Common myeloid progenitor, CD34-positive (primary cell): ENCODE measurements around the gene RAD51C.

Source experiments
- CTCF ChIA-PET: fragments of 350-600 bp; sonication (Branson Sonifier 250); formaldehyde crosslinking; loops from one replicate; lab custom pipeline; 2021; ENCODE audit warnings: antibody characterized with exemption; lab: Charles Lee
- POLR2A ChIA-PET: fragments of 350-600 bp; sonication (Branson Sonifier 250); formaldehyde crosslinking; loops from one replicate; lab custom pipeline; 2021; ENCODE audit warnings: antibody characterized with exemption; lab: Charles Lee
- DNase-seq, 3 donors: peaks; one replicate each; pipeline versions ENCODE4 v3.0.0 to v3.0.0-alpha.2; 2013
- H3K27ac ChIP-seq, 2 experiments: 1 replicate in 1 of 2; 2 replicates in 1 of 2; pipeline ENCODE4 v1.7.0; 2013; ENCODE audit warnings: inconsistent platforms in 2 of 2, low read length in 2 of 2, mild to moderate bottlenecking in 2 of 2, low read depth in 1 of 2, moderate library complexity in 1 of 2; ENCODE audit not compliant: severe bottlenecking in 2 of 2, insufficient read depth in 1 of 2, poor library complexity in 1 of 2
- H3K27me3 ChIP-seq, 5 experiments: replicated peaks in 2 of 5; 1 replicate in 3 of 5; 2 replicates in 2 of 5; pipeline versions ENCODE4 v1.6.1 to v1.7.0; 2013; ENCODE audit warnings: low read length in 4 of 5, mild to moderate bottlenecking in 2 of 5, moderate library complexity in 2 of 5, inconsistent platforms in 1 of 5; ENCODE audit not compliant: insufficient read depth in 5 of 5, control insufficient read depth in 4 of 5
- H3K36me3 ChIP-seq, 4 experiments: 1 replicate in 2 of 4; 2 replicates in 2 of 4; pipeline versions ENCODE4 v1.6.1 to v1.7.0; 2013; ENCODE audit warnings: low read length in 3 of 4, control low read depth in 1 of 4, mild to moderate bottlenecking in 1 of 4; ENCODE audit not compliant: control insufficient read depth in 4 of 4, insufficient read depth in 4 of 4
- H3K4me1 ChIP-seq, 4 experiments: 1 replicate in 3 of 4; 2 replicates in 1 of 4; pipeline versions ENCODE4 v1.6.1 to v1.7.1; 2013; ENCODE audit warnings: low read length in 3 of 4, mild to moderate bottlenecking in 3 of 4, control low read depth in 1 of 4, inconsistent platforms in 1 of 4, moderate library complexity in 1 of 4; ENCODE audit not compliant: control insufficient read depth in 4 of 4, insufficient read depth in 4 of 4; ENCODE audit errors: control extremely low read depth in 1 of 4
- H3K4me3 ChIP-seq, 7 experiments: 1 replicate in 4 of 7; 2 replicates in 3 of 7; pipeline versions ENCODE4 v1.5.1 to v1.7.0; 2013; ENCODE audit warnings: mild to moderate bottlenecking in 7 of 7, low read length in 6 of 7, moderate library complexity in 6 of 7, inconsistent platforms in 2 of 7, low read depth in 2 of 7, control low read depth in 1 of 7; ENCODE audit not compliant: insufficient read depth in 4 of 7, control insufficient read depth in 1 of 7; ENCODE audit errors: extremely low read depth in 1 of 7
- H3K9me3 ChIP-seq, 5 experiments: 1 replicate in 4 of 5; 2 replicates in 1 of 5; pipeline versions ENCODE4 v1.6.1 to v1.7.1; 2013; ENCODE audit warnings: low read length in 4 of 5, mild to moderate bottlenecking in 2 of 5, inconsistent platforms in 1 of 5, low read depth in 1 of 5, moderate library complexity in 1 of 5; ENCODE audit not compliant: control insufficient read depth in 4 of 5, insufficient read depth in 2 of 5; ENCODE audit errors: control extremely low read depth in 1 of 5
- WGBS: methylation state at CpG from one replicate; pipeline ENCODE4 v1.1.5; 2013; ENCODE audit not compliant: insufficient coverage; 5-methylcytosine and 5-hydroxymethylcytosine counted together

RAD51C gene

DNA sequence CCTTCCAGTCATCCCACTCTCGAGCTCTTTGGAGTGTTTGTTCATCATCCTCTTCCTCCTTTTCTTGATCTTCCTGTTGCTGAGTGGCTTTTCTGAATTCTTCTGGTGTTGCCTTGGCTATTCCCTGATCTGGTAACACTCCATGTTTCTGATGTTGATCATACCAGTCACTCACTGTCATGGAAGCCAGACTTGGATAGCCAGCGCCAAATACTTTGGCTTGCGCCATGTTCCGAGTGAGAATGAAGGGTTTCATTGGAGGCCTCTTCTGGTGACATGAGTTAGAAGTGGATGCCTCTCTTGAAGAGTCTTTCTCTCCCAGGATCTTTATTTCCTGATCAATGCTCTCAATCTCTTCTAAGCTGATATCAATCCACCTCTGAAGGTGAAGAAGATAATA lies 31.8 kb upstream of the RAD51C start:
- 83% methylated on average over 2 of the region's 4 CpGs for WGBS

DNA sequence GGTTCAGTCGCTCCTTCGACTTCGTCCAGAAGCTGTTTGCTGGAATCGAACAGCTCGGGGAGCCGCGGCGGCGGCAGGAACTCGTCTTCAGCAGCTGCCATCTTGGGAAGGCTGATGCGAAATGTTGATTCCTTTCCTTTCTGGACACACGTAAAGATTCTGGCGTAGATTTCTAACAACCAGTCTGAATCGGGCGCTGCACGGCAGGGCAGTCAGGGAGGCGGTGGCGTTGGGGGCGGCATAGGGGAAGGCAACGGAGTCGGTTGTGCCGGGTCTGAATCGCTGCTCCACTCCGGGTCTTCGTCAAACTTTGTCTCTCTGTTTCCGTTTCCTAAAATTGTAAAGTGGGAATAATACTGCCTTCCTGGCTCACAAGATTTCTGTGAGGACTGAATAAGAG lies 30.9 kb upstream of the RAD51C start:
- 97% methylated on average over 22 of the region's 26 CpGs for WGBS
- no peak overlapping the region for H3K27ac ChIP-seq

More for the DNA sequence above, 31.8 kb upstream of the RAD51C start:
- no peaks in the 10 kb centered on the region for H3K27me3 ChIP-seq
- POLR2A ChIA-PET, result interaction anchor here (0.6 to 0.7 kb wide), 2 partner anchors 29 to 493 kb away, joined by 3 to 4 read pairs; no protein-coding TSS in a partner anchor
- no peaks in the 10 kb centered on the region for H3K36me3 ChIP-seq
- H3K9me3 ChIP-seq, result no peaks in the 10 kb centered on the region
- CTCF ChIA-PET, result interaction anchor here (2.6 kb wide), 1 partner anchor 72 kb away, joined by 6 read pairs; no protein-coding TSS in a partner anchor
- DNase-seq, result no peak
- H3K4me3 ChIP-seq, result no peak overlapping the region
- no peak overlapping the region for H3K27ac ChIP-seq
- H3K4me1 ChIP-seq, result peaks cover 0 to 7% (median 4%) of the 10 kb centered on the region in 4 experiments

DNA sequence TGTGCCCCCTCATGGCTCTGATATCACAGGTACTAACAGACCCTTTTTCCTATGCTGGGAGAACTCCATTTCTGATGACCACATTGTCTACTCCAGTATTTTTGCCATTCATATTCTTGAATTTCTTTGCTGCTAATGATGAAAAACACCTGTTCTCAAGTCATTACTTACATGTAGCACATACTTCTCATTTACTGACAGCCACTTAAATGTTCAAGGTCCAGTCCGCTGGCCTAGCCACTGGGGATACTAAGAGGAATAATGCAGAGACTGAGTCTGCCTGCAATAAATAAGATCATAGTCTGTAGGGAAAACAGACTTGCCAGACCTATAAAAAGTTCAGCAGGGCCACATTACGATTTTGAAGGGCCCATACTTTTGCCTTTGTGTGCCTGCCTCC lies 28.1 kb upstream of the RAD51C start:
- Histone ChIP-seq H3K36me3 (no peaks in the 10 kb centered on the region), H3K9me3 (no peaks in the 10 kb centered on the region), H3K27ac (no peak overlapping the region), H3K27me3 (no peaks in the 10 kb centered on the region), H3K4me3 (no peak overlapping the region), H3K4me1 (peaks cover 0 to 13% (median 5%) of the 10 kb centered on the region in 4 experiments)
- DNase-seq, result no peak
- WGBS, result no CpG with 5 or more reads among the region's 2 CpGs
- ChIA-PET POLR2A (no interaction called here), CTCF (interaction anchor here (0.5 kb wide), 1 partner anchor 26 kb away, joined by 3 read pairs; no protein-coding TSS in a partner anchor)

More for the DNA sequence above, 30.9 kb upstream of the RAD51C start:
- Histone ChIP-seq H3K27me3 (no peaks in the 10 kb centered on the region), H3K4me1 (peaks cover 0 to 11% (median 5%) of the 10 kb centered on the region in 4 experiments), H3K4me3 (no peak overlapping the region), H3K9me3 (no peaks in the 10 kb centered on the region), H3K36me3 (no peaks in the 10 kb centered on the region)
- ChIA-PET POLR2A (no interaction called here), CTCF (interaction anchor here (1.1 kb wide), 1 partner anchor 32 kb away, joined by 3 read pairs; no protein-coding TSS in a partner anchor)
- DNase-seq, result no peak

DNA sequence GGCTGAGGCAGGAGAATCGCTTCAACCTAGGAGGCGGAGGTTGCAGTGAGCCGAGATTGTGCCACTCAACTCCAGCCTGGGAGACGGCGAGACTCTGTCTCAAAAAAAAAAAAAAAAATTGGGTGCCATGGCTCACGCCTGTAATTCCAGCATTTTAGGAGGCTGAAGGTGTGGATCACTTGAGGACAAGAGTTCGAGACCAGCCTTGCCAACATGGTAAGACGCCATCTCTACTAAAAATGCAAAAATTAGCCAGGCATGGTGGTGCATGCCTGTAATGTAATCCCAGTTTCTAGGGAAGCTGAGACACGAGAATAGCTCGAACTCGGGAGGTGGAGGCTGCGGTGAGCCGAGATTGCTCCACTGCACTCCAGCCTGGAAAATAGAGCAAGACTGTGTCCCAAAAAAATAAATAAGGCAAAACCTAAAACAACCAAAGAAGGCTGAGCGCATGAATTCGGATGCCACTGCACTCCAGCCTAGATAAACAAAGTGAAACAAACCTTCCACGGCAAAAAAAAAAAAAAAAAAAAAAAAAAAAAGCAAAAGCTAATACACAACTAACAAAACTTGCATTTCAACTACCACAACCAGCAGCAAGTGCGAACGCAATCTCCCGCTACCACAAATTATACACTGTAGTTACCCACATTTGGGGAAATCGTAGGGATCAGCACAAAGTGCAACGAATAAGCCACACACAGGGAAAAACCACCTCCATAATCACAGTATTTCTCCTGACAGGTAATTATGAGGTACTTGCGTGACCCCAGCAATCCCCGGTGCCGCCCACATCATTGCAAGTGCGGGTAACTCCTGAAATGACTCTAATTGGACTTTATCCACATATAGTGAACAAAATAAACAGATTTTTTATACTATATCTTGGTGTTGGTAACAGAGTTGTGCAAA lies 26.2 kb upstream of the RAD51C start:
- H3K27me3 ChIP-seq, result no peaks in the 10 kb centered on the region
- DNase-seq, result peak in 1 of 3 donors; percentile 26
- peak overlapping the region in 3 of 7 experiments; percentile 34 to 71 (median 59) for H3K4me3 ChIP-seq
- no peaks in the 10 kb centered on the region for H3K36me3 ChIP-seq
- H3K27ac ChIP-seq, result peak overlapping the region in 1 of 2 experiments; percentile 43
- H3K4me1 ChIP-seq, result peaks cover 0 to 10% (median 4%) of the 10 kb centered on the region in 4 experiments
- 90% methylated on average over 16 of the region's 25 CpGs for WGBS
- H3K9me3 ChIP-seq, result no peaks in the 10 kb centered on the region
- POLR2A ChIA-PET, result interaction anchor here (1.4 kb wide), 1 partner anchor 7 kb away, joined by 3 read pairs; no protein-coding TSS in a partner anchor
- CTCF ChIA-PET, result interaction anchor here (0.7 to 0.9 kb wide), 2 partner anchors 19 to 47 kb away, joined by 3 read pairs; no protein-coding TSS in a partner anchor

DNA sequence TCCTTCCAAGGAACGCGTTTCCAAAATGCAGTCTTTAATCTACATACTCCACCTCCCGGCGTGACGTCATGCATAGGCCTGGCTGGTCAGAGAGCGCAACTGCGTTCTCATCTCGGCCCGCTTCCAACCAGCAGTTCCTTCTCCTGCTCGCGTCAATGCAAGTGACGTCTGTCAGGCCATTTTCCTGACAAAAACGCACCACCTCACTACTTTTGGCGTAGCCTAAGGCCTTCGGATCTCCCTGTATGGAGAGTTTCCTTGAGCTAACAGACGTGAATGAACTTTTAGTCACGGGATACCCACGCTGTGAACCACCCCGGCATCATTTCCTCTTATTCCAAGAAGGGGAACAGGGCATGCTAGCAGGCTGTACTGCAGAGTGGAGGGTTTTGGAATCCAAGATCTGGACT lies 25.5 kb upstream of the RAD51C start:
- Histone ChIP-seq H3K27ac (peak overlapping the region in 1 of 2 experiments; percentile 43), H3K27me3 (no peaks in the 10 kb centered on the region), H3K9me3 (no peaks in the 10 kb centered on the region), H3K4me1 (peaks cover 0 to 10% (median 4%) of the 10 kb centered on the region in 4 experiments), H3K36me3 (no peaks in the 10 kb centered on the region), H3K4me3 (peak overlapping the region in 4 of 7 experiments; percentile 34 to 71 (median 58))
- ChIA-PET POLR2A (interaction anchor here (0.7 to 1.4 kb wide), 2 partner anchors 8 to 26 kb away, joined by 3 read pairs; no protein-coding TSS in a partner anchor), CTCF (interaction anchor here (0.7 kb wide), 1 partner anchor 19 kb away, joined by 3 read pairs; no protein-coding TSS in a partner anchor)
- 33% methylated on average over 18 of the region's 19 CpGs for WGBS
- DNase-seq, result peak; percentile 85 to 88 (median 88)

DNA sequence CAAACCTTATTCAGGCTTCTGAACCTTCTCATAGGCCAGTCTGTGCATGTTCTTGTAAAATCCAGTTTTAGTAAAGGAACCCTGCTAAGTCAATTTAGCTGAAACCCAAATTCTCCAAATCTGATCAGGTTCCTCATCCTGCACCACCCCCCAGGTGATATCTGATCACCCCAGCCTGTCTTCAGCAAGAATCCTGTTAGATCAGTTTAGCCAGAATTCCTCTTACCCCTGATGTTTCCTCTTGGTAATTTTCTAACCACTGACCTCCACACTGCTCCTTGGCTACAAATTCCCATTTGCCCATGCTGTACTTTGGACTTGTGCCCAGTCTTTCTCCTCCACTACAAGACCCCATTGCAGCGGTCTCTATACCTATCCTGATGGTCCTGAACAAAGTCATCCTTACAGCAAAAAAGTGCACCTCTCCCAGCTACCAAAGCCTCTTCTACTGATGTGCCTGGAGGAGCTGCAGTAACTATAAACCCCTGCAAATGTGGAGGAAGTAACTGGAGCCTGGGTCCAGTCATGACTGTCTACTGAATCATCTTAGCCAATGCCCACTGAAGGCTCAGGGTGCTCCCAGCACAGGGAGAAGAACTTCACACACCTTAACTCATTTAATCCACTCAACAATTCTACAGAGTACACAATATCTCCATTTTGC lies 24.3 kb upstream of the RAD51C start:
- ChIA-PET CTCF (interaction anchor here (0.5 to 0.7 kb wide), 2 partner anchors 621 to 1519 kb away, joined by 3 read pairs; no protein-coding TSS in a partner anchor), POLR2A (interaction anchor here (0.6 to 1.4 kb wide), 2 partner anchors 9 to 21 kb away, joined by 3 read pairs; no protein-coding TSS in a partner anchor)
- Histone ChIP-seq H3K4me1 (peaks cover 0 to 10% (median 4%) of the 10 kb centered on the region in 4 experiments), H3K27me3 (no peaks in the 10 kb centered on the region), H3K4me3 (no peak overlapping the region), H3K27ac (no peak overlapping the region), H3K9me3 (no peaks in the 10 kb centered on the region), H3K36me3 (no peaks in the 10 kb centered on the region)
- DNase-seq, result no peak
- 100% methylated on average over 1 of the region's 1 CpG for WGBS
